RKO (cell line): ENCODE data around the gene A1BG.
"Not testable (repeated sequence)": the region's sequence is repeated elsewhere in the genome, so short reads cannot be mapped to it uniquely, and the experiment has no call there.

Source experiments
- DNase-seq: peaks from one replicate; pipeline ENCODE4 v3.0.0-alpha.2; 2016; ENCODE audit warnings: low spot score

The A1BG gene

GRCh38 chr19:58356766-58357480 is 3.6 kb upstream of the A1BG start:
- no peak for DNase-seq

- DNase-seq = no peak
Measured at GRCh38 chr19:58355908-58356765, 2.8 kb upstream of the A1BG start.

DNA sequence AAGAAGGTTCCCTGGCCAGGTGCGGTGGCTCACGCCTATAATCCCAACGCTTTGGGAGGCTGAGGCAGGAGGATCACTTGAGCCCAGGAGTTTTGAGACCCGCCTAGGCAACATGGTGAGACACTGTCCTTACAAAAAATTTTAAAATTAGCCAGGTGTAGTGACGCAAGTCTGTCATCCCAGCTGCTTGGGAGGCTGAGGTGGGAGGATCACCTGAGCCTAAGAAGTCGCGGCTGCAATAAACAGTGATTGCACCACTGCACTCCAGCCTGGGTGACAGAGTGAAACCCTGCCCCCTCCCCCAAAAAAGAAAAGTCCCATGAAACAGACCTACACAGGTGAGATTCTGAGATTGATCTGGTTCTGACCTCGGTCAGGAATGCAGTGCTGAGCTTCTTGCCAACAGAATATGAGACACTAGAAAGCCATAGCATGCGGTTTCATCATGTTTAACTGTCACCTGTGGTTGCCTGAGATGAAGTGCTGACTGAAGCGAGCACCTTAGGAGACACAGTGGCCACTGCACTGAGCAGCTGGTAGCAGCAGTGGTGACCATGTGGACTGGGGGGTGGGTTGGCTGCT is 2.0 kb upstream of the A1BG start:
- no peak for DNase-seq

- DNase-seq = no peak
Measured at GRCh38 chr19:58354478-58355030, 1.3 kb upstream of the A1BG start.

DNA sequence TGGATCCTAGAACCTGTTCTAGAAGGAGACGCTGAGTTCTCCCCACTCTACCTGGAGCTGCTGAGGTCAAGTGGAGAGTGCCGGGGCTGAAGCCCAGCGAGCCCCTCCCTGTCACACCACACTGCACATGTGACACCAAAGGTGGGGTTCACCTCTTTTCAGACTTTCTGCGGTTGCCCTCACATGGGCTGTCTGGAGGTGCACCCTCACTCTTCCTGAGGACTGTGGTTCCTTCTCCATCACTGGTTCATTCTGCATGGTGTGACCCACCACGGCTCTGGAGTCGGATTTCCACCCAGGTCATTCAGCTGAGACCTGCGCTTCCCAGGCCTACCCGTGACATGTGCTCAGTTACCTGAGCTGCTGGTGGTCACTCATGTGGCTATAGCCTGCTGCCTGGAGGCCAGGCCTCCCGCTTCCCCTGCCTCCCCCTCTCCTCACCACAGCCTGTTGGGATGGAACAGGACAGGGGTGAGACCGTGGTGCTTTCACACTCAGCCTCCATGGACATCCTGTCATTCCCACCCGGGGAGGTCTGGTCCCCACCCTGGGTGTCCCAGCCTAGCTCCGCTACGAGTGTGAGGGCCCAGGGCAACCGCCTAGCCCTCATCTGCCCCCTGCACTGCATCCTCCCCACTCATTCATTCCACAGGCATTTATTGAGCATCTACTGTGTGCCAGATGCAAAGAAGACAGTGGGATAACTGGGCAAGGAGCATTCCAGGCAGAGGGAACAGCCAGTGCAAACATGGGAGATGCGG is 605 bp upstream of the A1BG start:
- no peak for DNase-seq

DNA sequence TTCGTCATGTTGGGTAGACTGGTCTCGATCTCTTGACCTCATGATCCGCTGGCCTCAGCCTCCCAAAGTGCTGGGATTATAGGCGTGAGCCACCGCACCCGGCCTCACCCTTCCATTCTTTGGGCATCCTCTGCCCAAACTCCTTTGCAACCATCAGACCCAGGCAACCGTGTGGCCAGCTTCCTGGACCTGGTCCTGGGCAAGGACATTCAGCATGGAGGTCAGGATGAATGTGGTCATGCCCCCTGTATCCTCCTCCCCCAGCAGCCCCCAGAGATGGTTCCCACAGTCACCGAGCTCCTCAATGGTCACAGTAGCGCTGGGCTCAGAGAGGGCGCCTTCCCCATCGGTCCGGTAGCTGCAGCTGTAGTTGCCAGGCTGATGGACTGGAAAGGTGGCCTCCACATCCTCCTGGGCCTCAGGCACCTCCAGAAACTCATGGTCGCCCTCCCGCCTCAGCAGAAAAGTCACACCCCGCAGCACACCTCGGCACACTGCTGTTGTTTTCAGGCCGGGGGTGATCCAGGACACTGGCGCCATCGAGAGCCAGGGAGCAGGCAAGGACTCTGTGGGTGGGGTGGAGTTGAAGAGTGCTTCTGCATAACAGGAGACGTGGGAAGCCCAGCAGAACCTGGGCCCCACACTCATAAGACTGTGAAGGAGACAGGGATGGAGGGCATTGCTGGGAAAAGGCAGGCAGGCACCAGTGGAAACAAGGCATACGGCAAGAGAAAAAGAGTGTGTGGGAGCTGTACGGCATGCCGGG is 1.1 kb downstream of the A1BG start:
- no peak for DNase-seq

DNA sequence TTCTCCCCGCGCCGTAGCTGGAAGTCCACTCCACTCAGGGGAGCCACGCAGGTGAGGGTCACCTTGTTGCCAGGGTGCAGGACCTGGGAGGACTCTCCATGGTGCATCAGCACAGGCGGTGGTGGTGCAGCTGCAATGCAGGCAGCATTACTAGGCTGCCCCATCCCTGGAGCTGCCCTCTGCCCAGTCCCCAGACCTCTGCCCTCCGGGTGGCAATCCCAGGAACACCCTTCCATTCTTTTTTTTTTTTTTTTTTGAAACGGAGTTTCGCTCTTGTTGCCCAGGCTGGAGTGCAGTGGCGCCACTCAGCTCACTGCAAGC is 1.8 kb downstream of the A1BG start:
- no peak for DNase-seq

GRCh38 chr19:58350871-58351557 is 2.3 kb downstream of the A1BG start:
- DNase-seq = no peak

DNA sequence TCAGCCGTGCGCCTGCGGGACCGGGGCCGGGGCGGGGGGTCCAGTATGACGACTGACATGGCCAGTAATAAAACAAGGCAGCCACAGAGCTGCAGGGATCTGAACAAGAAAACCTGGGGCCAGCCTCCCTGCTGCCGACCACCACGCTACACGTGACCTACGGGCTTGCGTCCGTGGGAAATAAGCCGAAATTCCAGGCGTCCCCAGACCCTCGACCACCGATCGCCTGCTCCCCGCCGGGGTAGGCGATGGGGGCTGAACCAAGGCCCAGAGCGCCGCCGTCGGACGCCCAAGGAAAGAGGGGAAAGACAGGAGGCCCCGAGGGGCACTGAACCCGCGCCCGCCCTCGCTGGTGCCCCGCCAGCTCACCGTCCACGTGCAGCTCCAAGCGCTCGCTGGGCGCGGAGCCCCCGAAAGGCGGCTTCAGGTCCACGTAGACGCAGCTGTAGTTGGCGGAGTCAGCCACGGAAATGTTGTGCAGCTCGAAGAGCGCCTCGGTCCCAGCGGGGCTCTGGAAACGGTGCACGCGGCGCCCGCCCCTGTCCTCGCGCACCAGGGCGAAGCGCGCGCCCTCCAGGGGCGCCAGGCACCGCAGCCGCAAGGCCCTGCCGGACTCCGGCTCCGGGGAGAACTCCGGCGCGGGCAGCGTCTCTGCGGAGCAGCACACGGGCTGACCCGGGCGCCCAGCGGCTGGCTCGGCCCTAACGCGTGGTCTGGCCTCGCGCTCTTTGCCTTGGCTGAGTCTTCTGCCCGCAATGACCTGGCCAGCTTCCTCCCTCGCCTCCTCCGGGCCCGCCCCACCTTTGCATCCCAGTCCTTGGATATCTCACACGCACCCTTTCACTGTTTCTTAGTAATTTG is 3.1 kb downstream of the A1BG start:
- no peak for DNase-seq

DNA sequence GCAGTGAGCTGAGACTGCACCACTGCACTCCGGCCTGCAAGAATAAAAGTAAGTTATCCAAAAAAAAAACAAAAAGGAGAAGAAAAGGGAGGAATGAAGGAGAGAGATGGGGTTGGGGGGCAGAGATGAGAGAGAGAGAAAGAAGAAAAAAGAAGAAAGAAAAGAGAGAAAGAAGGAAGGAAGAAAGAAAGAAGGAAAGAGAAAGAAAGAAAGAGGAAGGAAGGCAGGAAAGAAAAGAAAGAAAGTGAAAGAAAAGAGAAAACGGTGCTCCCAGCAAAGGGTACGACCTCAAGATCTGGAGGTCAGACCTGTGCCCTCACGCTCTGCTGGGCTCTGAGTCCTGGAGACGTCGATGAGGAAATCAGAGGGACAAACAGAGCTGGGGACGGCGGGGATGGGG is 3.7 kb downstream of the A1BG start:
- DNase-seq = no peak

DNA sequence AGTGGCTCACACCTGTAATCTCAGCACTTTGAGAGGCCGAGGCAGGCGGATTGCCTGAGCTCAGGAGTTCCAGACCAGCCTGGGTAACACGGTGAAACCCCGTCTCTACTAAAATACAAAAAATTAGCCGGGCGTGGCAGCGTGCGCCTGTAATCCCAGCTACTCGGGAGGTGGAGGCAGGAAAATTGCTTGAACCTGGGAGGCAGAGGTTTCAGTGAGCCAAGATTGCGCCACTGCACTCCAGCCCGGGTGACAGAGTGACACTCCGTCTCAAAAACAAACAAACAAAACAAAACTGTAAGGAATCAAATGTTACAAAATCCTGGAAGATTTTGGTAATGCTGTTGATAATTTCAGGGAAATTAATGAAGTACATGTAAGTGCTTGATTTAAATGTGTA is 5.2 kb downstream of the A1BG start:
- not testable (repeated sequence) for DNase-seq

- peak; percentile 58 for DNase-seq
Measured at GRCh38 chr19:58346961-58347929, 6.0 kb downstream of the A1BG start.

- DNase-seq = no peak
Measured at GRCh38 chr19:58345558-58345957, 7.7 kb downstream of the A1BG start.

DNA sequence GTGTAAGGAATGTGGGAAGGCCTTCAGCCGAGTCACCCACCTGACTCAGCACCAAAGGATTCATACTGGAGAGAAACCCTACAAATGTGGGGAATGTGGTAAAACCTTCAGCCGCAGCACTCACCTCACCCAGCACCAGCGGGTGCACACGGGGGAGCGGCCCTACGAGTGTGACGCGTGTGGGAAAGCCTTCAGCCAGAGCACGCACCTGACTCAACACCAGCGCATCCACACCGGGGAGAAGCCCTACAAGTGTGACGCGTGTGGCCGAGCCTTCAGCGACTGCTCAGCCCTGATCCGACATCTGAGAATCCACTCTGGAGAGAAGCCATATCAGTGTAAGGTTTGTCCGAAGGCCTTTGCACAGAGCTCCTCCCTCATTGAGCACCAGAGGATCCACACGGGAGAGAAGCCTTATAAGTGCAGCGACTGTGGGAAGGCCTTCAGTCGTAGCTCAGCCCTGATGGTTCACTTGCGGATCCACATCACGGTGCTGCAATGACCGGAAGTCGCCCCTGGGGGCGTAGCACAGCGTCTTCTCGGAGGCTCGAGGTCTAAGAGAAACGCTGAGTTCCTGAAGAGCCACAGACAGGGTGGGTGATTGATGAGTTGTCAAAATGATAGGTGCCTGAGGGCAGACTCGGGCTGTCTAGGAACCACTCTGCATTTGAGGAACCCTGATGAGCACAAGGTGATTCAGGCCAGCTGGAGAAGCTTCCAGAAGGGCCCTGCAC is 14.3 kb downstream of the A1BG start:
- DNase-seq = peak; percentile 35

DNA sequence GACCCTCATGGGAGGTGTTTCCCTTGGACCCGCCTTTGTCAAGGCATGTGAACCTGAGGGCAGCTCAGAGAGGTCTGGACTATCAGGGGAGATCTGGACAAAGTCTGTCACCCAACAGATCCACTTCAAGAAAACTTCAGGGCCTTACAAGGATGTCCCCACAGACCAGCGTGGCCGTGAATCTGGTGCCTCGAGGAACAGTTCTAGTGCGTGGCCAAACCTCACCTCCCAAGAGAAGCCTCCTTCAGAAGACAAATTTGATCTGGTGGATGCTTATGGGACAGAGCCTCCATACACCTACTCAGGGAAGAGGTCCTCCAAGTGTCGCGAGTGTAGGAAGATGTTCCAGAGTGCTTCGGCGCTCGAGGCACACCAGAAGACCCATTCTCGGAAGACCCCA is 15.0 kb downstream of the A1BG start:
- no peak for DNase-seq

DNA sequence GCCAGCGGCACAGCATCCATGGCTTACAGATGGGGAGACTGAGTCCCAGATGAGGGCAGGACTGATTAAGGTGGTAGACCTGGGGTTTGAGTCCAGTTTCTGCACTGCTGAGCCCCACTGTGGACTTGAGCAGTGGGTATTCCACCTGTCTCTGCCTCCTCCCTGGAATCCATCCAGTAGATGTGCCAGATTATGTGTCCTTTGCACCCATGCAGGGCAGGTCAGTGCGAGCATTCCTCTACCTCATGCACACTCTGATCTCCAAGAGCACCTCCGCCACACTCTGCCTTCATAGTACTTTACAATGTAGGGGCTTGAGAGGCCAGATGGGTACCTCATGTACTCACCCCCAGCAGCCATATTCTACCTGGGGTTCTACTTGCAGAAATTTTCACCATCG is 16.5 kb downstream of the A1BG start:
- DNase-seq = no peak

DNA sequence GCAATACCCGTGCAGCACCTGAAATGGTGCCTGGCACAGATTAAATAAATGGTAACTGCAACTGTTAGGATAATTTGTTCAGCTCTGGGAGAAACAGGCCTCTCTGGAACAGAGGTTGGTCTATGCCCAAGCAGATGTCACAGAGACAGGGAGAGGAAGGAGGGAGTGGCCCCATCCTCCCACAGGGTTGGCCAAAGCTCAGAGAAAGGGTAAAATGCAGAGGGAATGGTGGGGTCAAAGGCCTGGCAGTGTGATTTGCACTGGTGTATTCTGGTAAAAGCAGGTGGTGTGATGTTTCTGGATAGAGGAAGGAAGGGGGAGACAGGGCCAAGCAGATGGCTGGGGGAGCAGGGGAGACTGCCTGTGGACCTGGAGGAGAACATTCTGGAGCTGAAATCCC is 17.1 kb downstream of the A1BG start:
- no peak for DNase-seq

GRCh38 chr19:58335630-58336029 is 17.7 kb downstream of the A1BG start:
- no peak for DNase-seq
